Gastroesophageal sphincter (tissue), 3 donors: ENCODE results near the gene TPM3.

Experiments used
- CTCF ChIP-seq, 4 experiments: fragments of 200-600 bp in 2 of 4; fragments of 450-650 bp in 2 of 4; sonication (generic) in 1 of 4; IDR thresholded peaks; one replicate each; pipeline ENCODE4 v1.5.1; 2017 to 2019; ENCODE audit warnings: antibody characterized with exemption in 4 of 4, mild to moderate bottlenecking in 2 of 4, moderate library complexity in 2 of 4
- POLR2A ChIP-seq, 2 donors: fragments of 450-650 bp; IDR thresholded peaks; one replicate each; pipeline ENCODE4 v1.6.1; 2017; ENCODE audit warnings: antibody characterized with exemption in 2 of 2, mild to moderate bottlenecking in 2 of 2, moderate library complexity in 1 of 2
- POLR2AphosphoS5 ChIP-seq: sonication (generic); formaldehyde crosslinking; IDR thresholded peaks from one replicate; pipeline ENCODE4 v1.6.1; 2017; ENCODE audit warnings: antibody characterized with exemption

DNA sequence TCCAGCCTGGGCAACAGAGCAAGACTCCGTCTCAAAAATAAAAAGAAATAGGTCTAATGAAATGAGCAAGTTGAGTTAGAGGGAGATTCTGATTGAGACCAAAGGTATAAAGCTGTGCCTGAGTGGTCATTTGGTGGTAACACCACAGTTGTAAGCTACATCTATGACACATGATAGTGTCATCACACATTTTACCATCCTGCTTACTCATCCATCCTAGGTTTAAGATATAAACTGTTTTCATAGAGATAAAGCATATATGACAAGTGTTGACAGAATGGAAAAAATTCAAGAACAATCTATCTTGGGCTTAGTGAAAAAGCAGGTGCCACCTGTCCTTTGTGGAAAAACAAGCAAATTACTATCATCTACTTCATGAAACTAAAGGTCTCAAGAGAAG lies 21.4 kb upstream of the TPM3 start:
- TF ChIP-seq CTCF (IDR thresholded peaks at IDR 0.05) (no peak), POLR2AphosphoS5 (no peak), POLR2A (IDR thresholded peaks at IDR 0.05) (no peak)
